HG02970 (cell line): ENCODE data around the gene TOR4A.

Experiments
- ATAC-seq: cut with Tn5 transposase; IDR thresholded peaks from one replicate; pipeline ENCODE4 v1.9.1; 2021; ENCODE audit warnings: mild to moderate bottlenecking, moderate library complexity, moderate number of reproducible peaks; ENCODE audit not compliant: unreplicated experiment, low FRiP score

Gene TOR4A

GRCh38 chr9:137304383-137305059, 27.0 kb downstream of the TOR4A start:
- ATAC-seq = no peak

DNA sequence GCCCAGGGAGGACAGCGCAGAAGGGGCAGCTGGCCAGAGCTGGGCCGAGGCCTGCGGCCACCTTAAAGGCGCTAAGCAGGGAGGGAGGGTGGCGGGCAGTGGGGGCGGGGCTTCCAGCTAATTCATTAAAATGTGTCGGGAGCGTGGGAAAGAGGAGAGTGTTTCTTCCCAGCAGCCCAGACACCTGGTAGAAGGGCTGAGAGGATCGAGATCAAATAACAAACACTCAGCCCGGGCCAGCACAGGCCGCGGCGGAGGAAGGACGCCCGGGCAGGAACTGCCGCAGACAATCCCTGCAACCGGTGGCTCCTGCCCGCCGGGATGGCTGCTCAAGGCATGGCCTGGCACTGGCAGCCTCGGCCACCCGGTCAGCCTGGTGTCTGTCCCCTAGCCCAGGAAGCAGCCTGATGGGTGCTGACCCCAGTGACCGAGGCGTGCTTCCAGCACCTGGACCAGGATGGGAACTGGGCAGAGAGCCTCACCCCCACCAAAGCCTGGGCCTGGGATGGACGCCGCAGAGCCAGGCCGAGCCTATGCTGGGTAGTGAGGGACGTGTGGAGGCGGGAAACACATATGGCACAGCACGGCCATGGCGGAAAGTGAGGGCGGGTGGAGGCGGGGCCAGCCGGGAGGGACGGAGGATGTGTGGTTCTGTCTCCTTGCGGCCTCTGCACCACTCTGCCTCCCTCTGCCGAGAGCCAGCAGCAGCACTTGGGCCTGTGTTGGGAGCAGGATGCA, 27.7 kb downstream of the TOR4A start:
- no peak for ATAC-seq

DNA sequence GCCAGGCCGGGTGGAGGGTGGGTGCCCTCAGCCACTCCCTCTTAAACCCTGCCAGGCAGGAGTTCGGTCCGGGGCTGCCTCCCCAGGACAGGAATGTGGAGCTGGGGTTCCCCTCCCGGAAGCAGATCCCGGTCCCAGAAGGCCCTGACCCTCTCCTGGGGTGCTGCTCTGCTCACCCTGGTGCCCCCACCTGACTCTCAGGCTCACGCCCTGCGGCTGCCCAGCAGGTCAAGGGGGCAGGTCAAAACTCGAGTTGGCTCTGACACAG, 28.2 kb downstream of the TOR4A start:
- no peak for ATAC-seq

DNA sequence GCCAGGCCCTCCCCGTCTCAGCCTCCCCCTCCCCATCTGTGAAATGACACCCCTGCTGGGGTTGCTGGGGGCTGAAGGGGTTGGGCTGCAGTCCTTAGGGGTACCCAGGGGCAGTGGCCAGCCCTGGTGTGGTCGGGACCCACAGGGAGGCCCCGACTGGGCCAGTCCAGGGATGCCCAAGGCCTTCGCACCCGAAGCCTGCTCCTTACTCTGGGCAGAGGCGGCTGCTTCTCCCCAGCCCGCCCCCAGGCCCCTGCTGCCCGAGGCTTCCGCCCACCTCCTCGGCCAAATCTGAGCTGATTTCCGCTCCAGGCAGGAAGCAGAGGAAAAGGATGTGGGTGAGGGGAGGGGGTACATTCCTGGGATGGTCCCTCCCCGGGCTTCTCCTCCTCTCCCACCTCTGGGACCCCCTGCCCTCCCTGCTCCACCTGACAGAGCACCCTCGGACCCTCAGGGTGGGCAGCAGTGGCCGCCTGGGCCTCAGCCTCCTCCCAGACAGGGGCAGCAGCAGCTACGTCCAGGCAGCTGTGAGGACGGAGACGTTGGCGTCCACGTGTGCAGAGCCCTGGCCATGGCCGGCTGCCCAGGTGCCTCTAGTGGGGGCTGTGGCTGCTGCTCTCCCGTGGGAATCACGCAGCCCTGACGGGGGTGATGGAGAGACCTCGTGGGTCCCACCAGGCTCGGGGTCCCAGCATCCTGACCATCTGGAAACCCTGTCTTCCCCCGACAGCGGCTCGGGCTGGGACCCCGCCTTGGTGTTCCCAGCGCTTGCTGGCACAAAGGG, 28.7 kb downstream of the TOR4A start:
- ATAC-seq = no peak

- no peak for ATAC-seq
Measured at GRCh38 chr9:137306850-137307254, 29.3 kb downstream of the TOR4A start.

DNA sequence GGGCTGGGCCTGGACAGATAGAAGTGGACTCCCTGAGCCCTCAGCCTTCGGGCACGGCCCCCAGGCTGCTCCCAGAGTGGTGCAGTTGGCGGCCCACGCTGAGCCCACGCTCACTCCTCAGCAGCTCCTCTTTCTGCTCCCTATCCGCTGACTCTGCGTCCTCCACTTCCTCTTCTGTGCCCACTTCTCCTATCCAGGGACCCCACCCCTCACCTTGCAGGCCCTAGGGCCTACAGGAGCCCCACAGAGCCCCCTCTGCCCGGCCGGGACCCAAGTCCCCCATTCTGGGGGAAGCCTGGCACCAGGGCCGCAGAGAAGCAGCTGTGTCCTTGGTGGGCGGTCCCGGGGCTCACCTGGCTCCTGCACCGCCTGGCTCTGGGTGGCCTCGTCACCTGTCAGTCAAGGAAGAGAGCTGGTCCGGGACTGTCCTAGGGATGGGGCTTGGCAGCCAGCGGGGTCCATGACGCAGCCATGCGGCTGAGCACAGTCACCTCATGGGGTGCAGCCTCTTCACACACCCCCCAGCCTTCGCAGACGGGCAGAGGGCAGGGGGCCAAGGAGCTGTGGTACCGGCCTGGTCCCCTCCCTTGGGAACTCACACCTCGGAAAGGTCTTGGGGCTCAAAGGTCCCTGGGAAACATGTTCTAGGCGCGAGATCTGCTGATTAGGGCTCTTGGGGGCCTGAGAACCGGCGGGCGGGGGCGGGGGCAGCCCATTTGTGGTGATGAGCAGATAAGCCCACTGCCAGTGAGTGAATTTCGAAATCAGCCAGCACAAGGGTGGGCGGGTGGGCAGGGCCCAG, 29.9 kb downstream of the TOR4A start:
- ATAC-seq = no peak

DNA sequence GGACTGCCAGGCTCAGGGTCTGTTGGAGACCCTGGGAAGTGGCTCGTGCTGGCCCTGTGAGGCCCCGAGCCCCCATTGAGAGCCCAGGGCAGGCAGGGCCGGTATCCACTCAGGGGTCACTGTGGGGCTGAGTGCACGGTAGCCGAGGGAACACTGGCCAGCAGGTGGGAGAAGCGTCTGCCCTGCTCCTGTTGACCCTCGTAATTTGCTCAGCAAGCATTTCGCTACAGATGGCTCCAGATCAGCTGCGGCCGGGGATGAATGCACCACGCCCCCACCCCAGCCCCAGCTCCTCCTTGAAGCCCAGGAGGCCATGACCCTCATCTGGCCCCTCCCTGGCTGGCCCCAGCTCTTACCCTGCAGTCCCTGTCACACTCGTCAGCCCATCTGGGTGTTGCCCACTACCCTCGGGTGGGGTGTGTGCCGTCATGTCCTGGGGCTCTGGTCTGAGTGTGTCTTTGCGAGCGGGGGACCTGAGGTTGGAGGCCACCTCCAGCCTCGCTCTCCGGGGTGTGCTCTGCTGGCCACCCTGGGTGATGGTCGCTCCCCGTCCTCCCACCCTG, 30.6 kb downstream of the TOR4A start:
- no peak for ATAC-seq

GRCh38 chr9:137309368-137310188, 32.1 kb downstream of the TOR4A start:
- ATAC-seq = no peak

DNA sequence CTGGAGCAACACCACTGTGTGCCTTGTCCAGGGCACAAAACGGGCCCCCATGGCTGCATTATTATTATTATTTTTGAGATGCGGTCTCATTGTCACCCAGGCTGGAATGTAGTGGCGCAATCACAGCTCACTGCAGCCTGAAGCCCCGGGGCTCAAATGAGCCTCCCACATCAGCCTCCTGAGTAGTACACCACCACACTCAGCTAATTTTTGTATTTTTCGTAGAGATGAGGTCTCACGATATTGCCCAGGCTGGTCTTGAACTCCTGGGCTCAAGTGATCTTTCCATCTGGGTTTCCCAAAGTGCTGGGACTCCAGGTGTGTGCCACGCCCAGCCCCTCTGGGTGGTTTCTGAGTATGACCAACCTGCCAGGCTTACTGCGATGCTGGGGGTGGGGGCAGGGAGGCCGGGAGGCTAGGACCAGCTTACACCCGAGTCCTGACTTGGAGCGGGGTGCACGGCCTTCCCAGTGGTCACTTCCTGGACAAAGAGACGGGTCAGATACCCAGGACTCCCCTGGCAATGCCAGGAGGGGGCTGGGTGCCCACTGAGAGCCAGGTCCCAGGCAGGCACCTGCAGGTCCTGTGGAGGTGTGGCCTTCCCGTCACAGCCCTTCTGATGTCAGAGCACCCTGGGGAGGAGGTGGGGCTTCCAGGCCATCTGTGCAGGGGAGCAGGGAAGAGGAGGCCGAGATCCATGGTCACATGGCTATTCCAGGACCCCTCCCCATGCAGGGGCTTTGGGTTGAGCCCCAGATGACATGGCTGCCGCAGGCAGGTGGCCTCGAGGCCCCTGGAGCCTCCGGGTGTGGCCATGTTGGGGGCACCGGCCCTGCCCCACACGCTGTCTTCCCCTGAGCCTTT, 32.9 kb downstream of the TOR4A start:
- ATAC-seq = no peak

DNA sequence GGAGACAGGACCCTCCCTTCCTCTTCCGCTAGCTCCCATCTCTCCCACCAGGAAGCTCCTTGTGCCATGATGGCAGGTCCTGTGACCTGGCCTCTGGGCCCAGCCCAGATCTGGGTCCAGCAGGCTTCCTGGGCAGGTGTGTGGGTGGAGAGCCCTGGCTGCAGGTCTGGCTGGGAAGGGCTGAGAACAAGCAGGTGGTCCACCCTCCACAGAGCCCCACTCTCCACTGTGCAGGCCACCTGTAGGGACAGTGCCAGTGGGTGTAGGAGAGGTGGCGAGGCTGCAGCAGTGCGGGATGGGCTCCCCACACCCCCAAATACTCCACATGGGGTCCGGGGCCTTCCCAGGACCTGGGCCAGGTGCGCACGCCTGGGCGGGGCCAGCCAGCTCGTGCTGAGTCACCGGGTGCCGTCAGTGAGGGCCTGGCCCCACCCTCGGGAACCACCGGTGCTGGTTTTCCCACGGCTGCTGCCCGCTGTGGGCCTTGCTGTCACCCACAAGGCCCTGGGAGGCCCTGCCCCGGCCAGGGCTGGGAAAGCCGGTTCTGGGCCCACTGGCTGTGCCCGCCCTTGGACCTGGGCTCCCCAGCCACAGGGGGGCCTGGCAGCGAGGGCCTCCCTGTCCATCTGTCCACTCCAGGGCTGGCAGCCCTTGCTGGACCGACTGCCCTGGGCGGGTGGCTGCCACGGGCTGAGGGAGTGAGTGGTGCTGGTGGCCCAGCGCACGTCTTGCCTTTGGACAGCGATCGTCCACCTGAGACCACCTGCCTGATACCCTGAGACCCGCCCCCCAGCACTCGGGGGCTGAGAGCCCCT, 33.9 kb downstream of the TOR4A start:
- ATAC-seq = no peak

GRCh38 chr9:137311986-137312851, 34.7 kb downstream of the TOR4A start:
- ATAC-seq = no peak

DNA sequence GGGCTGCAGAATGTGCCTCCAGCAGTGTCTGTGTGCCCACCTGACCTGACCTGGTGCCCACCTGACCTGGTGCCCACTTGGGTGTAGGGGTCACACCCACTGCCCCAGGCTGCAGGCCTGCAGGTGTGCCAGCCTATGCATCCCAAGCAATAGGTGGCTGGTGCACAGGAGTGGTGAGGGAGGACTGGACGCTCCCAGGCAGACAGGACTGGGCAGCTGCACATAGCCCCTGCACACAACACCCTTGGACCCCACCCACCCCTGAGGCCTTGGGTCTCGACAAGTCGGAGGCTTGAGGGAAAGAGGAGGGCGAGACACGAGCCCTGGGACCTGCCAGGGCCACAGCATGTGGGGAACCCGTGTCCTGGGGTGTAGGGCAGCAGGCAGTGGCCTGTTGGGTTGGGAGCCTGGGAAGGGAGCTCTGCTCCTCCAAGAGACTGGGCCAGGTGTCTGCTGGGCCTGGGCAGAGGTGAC, 35.4 kb downstream of the TOR4A start:
- ATAC-seq = no peak

GRCh38 chr9:137313326-137313936, 35.9 kb downstream of the TOR4A start:
- no peak for ATAC-seq

DNA sequence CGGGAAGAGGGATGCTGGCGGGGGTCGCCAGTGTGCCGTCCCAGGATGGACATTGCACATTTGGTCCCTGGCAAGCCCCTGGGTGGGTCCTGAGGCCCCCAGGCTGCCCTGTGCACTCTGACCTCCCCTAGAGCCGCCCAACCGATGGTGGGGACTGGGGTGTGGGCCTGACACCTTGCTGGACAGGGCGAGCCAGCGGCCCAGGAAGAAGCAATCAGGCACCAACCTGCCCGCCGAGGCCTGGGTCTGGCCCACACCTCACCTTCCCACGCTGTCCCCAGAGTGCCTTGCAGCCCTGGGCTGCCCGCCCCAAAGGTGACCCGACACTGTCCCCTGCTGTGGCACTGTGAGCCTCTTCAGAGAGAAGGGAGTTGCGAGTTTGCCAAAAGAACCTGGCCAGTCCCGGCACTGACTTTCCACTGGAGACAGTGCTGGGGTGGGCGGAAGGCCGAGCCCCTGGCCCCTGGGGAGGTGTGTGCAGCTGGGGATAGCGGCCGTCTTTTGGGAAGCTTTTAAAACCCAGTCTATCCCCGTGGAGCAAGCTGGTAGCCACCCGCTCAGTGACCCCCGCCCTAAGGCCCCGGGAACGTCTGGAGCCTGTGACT, 36.5 kb downstream of the TOR4A start:
- ATAC-seq = no peak

DNA sequence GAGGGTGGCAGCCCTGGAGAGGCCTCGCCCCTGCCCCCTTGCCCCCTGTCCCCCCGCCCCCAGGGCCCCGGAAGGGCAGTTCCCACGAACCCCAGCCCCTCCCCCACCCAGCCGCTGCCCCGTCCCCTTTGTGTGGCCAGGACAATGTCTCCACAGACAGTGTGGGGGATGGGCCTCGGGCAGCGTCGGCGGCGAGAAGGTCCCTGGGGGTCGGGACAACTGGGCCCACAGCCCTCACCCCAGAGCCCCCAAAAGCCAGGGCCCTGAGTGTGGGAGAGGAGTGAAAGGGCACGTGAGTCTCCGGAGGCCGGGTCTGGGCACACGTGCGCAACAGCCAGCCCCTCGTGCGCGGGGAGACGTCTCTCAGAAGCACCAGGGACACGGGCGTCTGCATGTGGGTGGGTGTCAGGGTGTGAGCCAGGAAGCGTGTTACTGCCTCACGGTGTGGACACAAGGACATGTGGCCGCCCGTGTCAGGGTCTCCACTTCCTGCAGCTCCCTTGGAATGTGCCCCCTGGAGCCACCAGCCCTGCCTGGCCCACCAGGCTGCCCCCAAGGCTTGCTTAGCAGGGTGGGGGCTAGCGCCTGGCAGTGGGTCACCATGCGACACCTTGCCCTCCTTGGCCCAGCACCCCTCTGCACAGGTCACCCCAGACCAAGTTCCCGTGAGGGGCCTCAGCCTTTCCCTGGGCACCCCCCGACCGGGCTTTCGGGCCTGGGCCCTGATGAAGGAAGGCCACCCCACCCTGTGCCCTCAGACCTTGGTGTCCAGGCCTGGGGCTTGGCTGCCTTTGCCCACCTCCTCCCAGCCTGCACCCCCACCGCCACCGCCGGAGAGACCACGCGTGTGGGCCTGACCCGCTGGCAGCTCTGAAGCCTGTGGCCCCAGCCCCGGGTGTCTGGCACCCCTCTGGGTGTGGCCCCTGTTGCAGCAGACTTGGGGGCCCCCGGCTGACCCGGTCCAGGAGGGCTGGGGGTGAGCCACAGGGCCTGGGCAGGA, 37.3 kb downstream of the TOR4A start:
- ATAC-seq = no peak
